H1 (cell line): Measurements from ENCODE around the gene ANXA8. TPM values are rescaled to one million over a fixed set of nuclear protein-coding genes. Genes with fewer than 3 reads are reported as not detected.
"Not testable (repeated sequence)": the region's sequence is repeated elsewhere in the genome, so short reads cannot be mapped to it uniquely, and the experiment has no call there.

Experiments
- CTCF ChIA-PET: fragments of 300-600 bp; sonication (Branson Sonifier 250); formaldehyde crosslinking; loops from one replicate; lab custom pipeline; 2021; ENCODE audit not compliant: partially characterized antibody; lab: Charles Lee
- POLR2A ChIA-PET: fragments of 300-600 bp; sonication (Branson Sonifier 250); formaldehyde crosslinking; loops from one replicate; lab custom pipeline; 2021; ENCODE audit warnings: inconsistent platforms; ENCODE audit not compliant: partially characterized antibody; lab: Charles Lee
- DNase-seq, 2 experiments: peaks; one replicate each; pipeline versions ENCODE4 v3.0.0 to v3.0.0-alpha.2; 2010 to 2022; ENCODE audit warnings: low spot score in 2 of 2, low read depth in 1 of 2, mixed read lengths in 1 of 2
- FAIRE-seq: peaks from 2 replicates; lab custom pipeline; 2011; peaks lifted over from hg19 to GRCh38; lab: Jason Lieb, UNC
- H2AFZ ChIP-seq: 2 replicates; pipeline ENCODE4 v1.8.1; 2012; ENCODE audit warnings: low read length, inconsistent platforms
- H2AK5ac ChIP-seq: 2 replicates; pipeline ENCODE4 v1.6.1; 2013; ENCODE audit warnings: low read depth, low read length
- H2BK120ac ChIP-seq: replicated peaks from 2 replicates; pipeline ENCODE3; 2013; ENCODE audit warnings: low read depth, low read length, inconsistent platforms
- H2BK12ac ChIP-seq: 2 replicates; pipeline ENCODE4 v1.6.1; 2013; ENCODE audit warnings: low read depth, low read length
- H2BK15ac ChIP-seq: 2 replicates; pipeline ENCODE4 v1.6.1; 2013; ENCODE audit warnings: low read length
- H2BK20ac ChIP-seq: 2 replicates; pipeline ENCODE4 v1.6.1; 2013; ENCODE audit warnings: low read length
- H2BK5ac ChIP-seq: 2 replicates; pipeline ENCODE4 v1.6.1; 2013; ENCODE audit warnings: low read depth, low read length
- H3K14ac ChIP-seq: 2 replicates; pipeline ENCODE4 v1.6.1; 2013; ENCODE audit warnings: inconsistent platforms; ENCODE audit not compliant: insufficient read length
- H3K18ac ChIP-seq: 2 replicates; pipeline ENCODE4 v1.6.1; 2013; ENCODE audit warnings: low read length; ENCODE audit errors: extremely low read depth
- H3K23ac ChIP-seq: 2 replicates; pipeline ENCODE4 v1.6.1; 2013; ENCODE audit warnings: inconsistent platforms; ENCODE audit not compliant: insufficient read length
- H3K23me2 ChIP-seq: 2 replicates; pipeline ENCODE4 v1.6.1; 2013; ENCODE audit warnings: low read depth, low read length
- H3K27ac ChIP-seq: 2 replicates; pipeline ENCODE4 v1.6.1; 2011; ENCODE audit warnings: low read depth, low read length, inconsistent platforms
- H3K27me3 ChIP-seq, 4 experiments: replicated peaks in 1 of 4; 1 replicate in 1 of 4; 2 replicates in 3 of 4; pipeline versions ENCODE4 v1.6.1 to v1.8.1; 2011 to 2013; ENCODE audit warnings: low read length in 3 of 4, mild to moderate bottlenecking in 3 of 4, inconsistent platforms in 2 of 4, mixed read lengths in 2 of 4, moderate library complexity in 1 of 4; ENCODE audit not compliant: control insufficient read depth in 3 of 4, insufficient read depth in 3 of 4; ENCODE audit errors: extremely low read depth in 1 of 4
- H3K36me3 ChIP-seq, 4 experiments: 2 replicates each; pipeline versions ENCODE4 v1.6.1 to v1.8.1; 2011 to 2013; ENCODE audit warnings: mild to moderate bottlenecking in 4 of 4, low read length in 3 of 4, moderate library complexity in 2 of 4, control low read depth in 1 of 4, inconsistent platforms in 1 of 4; ENCODE audit not compliant: insufficient read depth in 4 of 4, control insufficient read depth in 2 of 4
- H3K4ac ChIP-seq: replicated peaks from 2 replicates; pipeline ENCODE3; 2013; ENCODE audit warnings: low read length, low read depth, mixed read lengths, inconsistent platforms; ENCODE audit not compliant: insufficient read length
- H3K4me1 ChIP-seq, 4 experiments: replicated peaks in 1 of 4; 1 replicate in 1 of 4; 2 replicates in 3 of 4; pipeline versions ENCODE4 v1.6.1 to v1.8.1; 2011 to 2013; ENCODE audit warnings: low read length in 3 of 4, inconsistent platforms in 2 of 4, mixed read lengths in 1 of 4; ENCODE audit not compliant: insufficient read depth in 4 of 4, control insufficient read depth in 3 of 4
- H3K4me2 ChIP-seq, 2 experiments: 2 replicates each; pipeline versions ENCODE4 v1.6.1 to v1.8.1; 2011 to 2013; ENCODE audit warnings: low read depth in 2 of 2, low read length in 2 of 2, control low read depth in 1 of 2, inconsistent platforms in 1 of 2, mild to moderate bottlenecking in 1 of 2; ENCODE audit not compliant: insufficient read depth in 1 of 2
- H3K4me3 ChIP-seq, 4 experiments: fragments of 200-600, 300-600 bp in 1 of 4; sonication (generic), shearing (Covaris generic), sonication (Bioruptor Twin) in 1 of 4; 2 replicates each; pipeline versions ENCODE4 v1.5.1 to v1.8.1; 2011 to 2016; ENCODE audit warnings: low read length in 4 of 4, low read depth in 3 of 4, control low read depth in 2 of 4, inconsistent platforms in 2 of 4, mild to moderate bottlenecking in 2 of 4, mixed read lengths in 1 of 4, moderate library complexity in 1 of 4; ENCODE audit not compliant: insufficient read depth in 2 of 4; ENCODE audit errors: extremely low read depth in 1 of 4
- H3K56ac ChIP-seq: replicated peaks from 2 replicates; pipeline ENCODE3; 2013; ENCODE audit warnings: low read depth, mild to moderate bottlenecking, mixed read lengths, low read length, inconsistent platforms; ENCODE audit not compliant: insufficient read length
- H3K79me1 ChIP-seq: 2 replicates; pipeline ENCODE4 v1.6.1; 2013; ENCODE audit warnings: low read depth, low read length, control low read depth
- H3K79me2 ChIP-seq, 2 experiments: 2 replicates each; pipeline versions ENCODE4 v1.6.1 to v1.8.1; 2012 to 2013; ENCODE audit warnings: low read length in 2 of 2, mild to moderate bottlenecking in 2 of 2, inconsistent platforms in 1 of 2; ENCODE audit not compliant: insufficient read depth in 2 of 2, control insufficient read depth in 1 of 2
- H3K9ac ChIP-seq, 4 experiments: replicated peaks in 1 of 4; 1 replicate in 1 of 4; 2 replicates in 3 of 4; pipeline versions ENCODE4 v1.6.1 to v1.8.1; 2011 to 2013; ENCODE audit warnings: low read depth in 3 of 4, low read length in 3 of 4, control low read depth in 2 of 4, mild to moderate bottlenecking in 2 of 4, moderate library complexity in 2 of 4, inconsistent platforms in 1 of 4; ENCODE audit errors: extremely low read depth in 1 of 4
- H3K9me3 ChIP-seq, 2 experiments: 2 replicates each; pipeline versions ENCODE4 v1.6.1 to v1.8.1; 2012 to 2013; ENCODE audit warnings: mild to moderate bottlenecking in 2 of 2, moderate library complexity in 2 of 2, control low read depth in 1 of 2, inconsistent platforms in 1 of 2, low read depth in 1 of 2, low read length in 1 of 2, mixed read lengths in 1 of 2; ENCODE audit not compliant: insufficient read depth in 2 of 2
- H4K20me1 ChIP-seq, 2 experiments: replicated peaks in 1 of 2; 2 replicates each; pipeline versions ENCODE3 to v1.8.1; 2011 to 2013; ENCODE audit warnings: inconsistent platforms in 2 of 2, low read length in 2 of 2, mild to moderate bottlenecking in 1 of 2; ENCODE audit not compliant: insufficient read depth in 2 of 2, control insufficient read depth in 1 of 2
- H4K5ac ChIP-seq: 2 replicates; pipeline ENCODE4 v1.6.1; 2013; ENCODE audit warnings: low read length, low read depth, mixed read lengths, inconsistent platforms; ENCODE audit not compliant: insufficient read length
- H4K8ac ChIP-seq: 2 replicates; pipeline ENCODE4 v1.8.0; 2013; ENCODE audit warnings: mild to moderate bottlenecking, moderate library complexity, low read length, inconsistent platforms; ENCODE audit not compliant: insufficient read depth; ENCODE audit errors: extremely low read depth
- H4K91ac ChIP-seq: replicated peaks from 2 replicates; pipeline ENCODE3; 2013; ENCODE audit warnings: low read length, mixed read lengths, inconsistent platforms; ENCODE audit not compliant: insufficient read length
- WGBS, 2 experiments: shearing (Covaris generic) in 1 of 2; methylation state at CpG; one replicate each; pipeline versions ENCODE4 v1.1.6 to v1.1.7; 2013 to 2015; ENCODE audit warnings: low lambda C conversion rate in 2 of 2, mixed read lengths in 2 of 2, inconsistent platforms in 1 of 2, low coverage in 1 of 2, missing lambda C conversion rate in 1 of 2; ENCODE audit not compliant: insufficient replicate concordance in 2 of 2, insufficient coverage in 1 of 2, insufficient read length in 1 of 2; ENCODE audit errors: extremely low coverage in 1 of 2, missing lambda C conversion rate in 1 of 2; 5-methylcytosine and 5-hydroxymethylcytosine counted together
- polyA plus RNA-seq, 7 experiments: library from polyadenylated mRNA; depleted of rRNA in 3 of 7; stranded (reverse) in 5 of 7; unstranded in 2 of 7; fragments of >200 nt in 5 of 7; fragments of 200-250 nt in 2 of 7; gene quantifications; 1 replicate in 5 of 7; 2 replicates in 1 of 7; 4 replicates in 1 of 7; pipeline versions ENCODE4 v1.2.1 to v1.2.3, GENCODE V29; 2011 to 2013; ENCODE audit warnings: missing spikeins in 2 of 7, mixed read lengths in 2 of 7
- total RNA-seq: library from RNA; stranded (reverse); fragmentation: NEBNext Ultra II Directional; extraction: Animal tissue kit (Norgen Biotek cat#: 25700); gene quantifications from 2 replicates; pipeline ENCODE4 v1.2.1, GENCODE V29; 2021

ANXA8 gene
- total and polyA plus RNA-seq, 2 of the 8 experiments (the other 6 are each of a cell fraction or from before 2014, with no cell fraction given): 0.15 TPM; not detected in 1

GRCh38 chr10:47467458-47467857, 16.5 kb downstream of the ANXA8 start:
- CTCF ChIA-PET, H2BK15ac ChIP-seq: not testable (repeated sequence)

DNA sequence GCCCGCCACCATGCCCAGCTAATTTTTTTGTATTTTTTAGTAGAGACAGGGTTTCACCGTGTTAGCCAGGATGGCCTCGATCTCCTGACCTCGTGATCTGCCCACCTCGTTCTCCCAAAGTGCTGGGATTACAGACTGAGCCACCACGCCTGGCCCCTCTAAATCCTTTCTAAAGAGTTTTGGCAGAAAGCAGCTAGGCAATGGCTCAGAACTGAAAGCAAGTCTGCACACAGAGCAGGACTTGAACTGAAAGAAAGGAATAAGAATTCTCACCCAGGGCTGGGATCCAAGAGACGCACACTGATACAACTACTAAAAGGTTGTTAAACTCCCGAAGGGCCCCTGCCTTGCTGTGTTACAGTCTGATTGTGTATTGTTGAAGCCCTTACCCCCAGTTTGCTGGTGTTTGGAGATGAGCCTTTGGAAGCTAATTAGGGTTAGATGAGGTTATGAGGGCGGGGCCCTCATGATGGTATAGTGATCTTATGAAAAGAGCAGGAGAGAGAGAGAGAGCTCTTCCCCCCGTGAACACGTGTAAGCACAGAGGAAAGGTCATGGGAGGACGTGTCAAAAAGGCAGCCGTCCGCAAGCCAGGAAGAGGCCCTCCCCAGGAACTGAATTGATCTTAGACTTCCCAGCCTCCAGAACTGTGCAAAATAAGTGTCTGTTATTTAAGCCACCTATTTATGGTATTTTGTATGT, 18.5 kb downstream of the ANXA8 start:
- DNase-seq, H3K27ac ChIP-seq, H4K8ac ChIP-seq, H3K9me3 ChIP-seq, H3K9ac ChIP-seq, H3K79me2 ChIP-seq, H4K91ac ChIP-seq, H3K4ac ChIP-seq, H3K4me1 ChIP-seq, H2BK20ac ChIP-seq, H2BK12ac ChIP-seq, H3K23me2 ChIP-seq, H2AK5ac ChIP-seq, H3K4me3 ChIP-seq, FAIRE-seq, H3K27me3 ChIP-seq, H2BK5ac ChIP-seq, H3K18ac ChIP-seq, H2AFZ ChIP-seq, H2BK15ac ChIP-seq, H3K14ac ChIP-seq, H3K56ac ChIP-seq, H3K23ac ChIP-seq, H3K79me1 ChIP-seq, H4K20me1 ChIP-seq, POLR2A ChIA-PET, H3K4me2 ChIP-seq, H3K36me3 ChIP-seq, H4K5ac ChIP-seq, H2BK120ac ChIP-seq: not testable (repeated sequence)
- WGBS, 2 experiments: 88% methylated on average over 11 of the region's 14 CpGs; no CpG with 5 or more reads in 1 of the 2 experiments
- CTCF ChIA-PET: interaction anchor here (0.7 kb wide), 1 partner anchor 104 kb away, joined by 3 read pairs; no protein-coding TSS in a partner anchor

More at GRCh38 chr10:47467458-47467857, 16.5 kb downstream of the ANXA8 start:
- H4K8ac ChIP-seq, FAIRE-seq, H3K79me2 ChIP-seq, H2BK20ac ChIP-seq, H3K23ac ChIP-seq, H2BK5ac ChIP-seq, H3K4ac ChIP-seq, H3K4me3 ChIP-seq, H2BK120ac ChIP-seq, H3K56ac ChIP-seq, H3K79me1 ChIP-seq, POLR2A ChIA-PET, H2AK5ac ChIP-seq, H3K9ac ChIP-seq, H3K14ac ChIP-seq, H3K23me2 ChIP-seq, DNase-seq, H3K27me3 ChIP-seq, H2AFZ ChIP-seq, H3K27ac ChIP-seq, H3K9me3 ChIP-seq, H2BK12ac ChIP-seq, H4K20me1 ChIP-seq, H4K91ac ChIP-seq, H3K4me1 ChIP-seq, H3K4me2 ChIP-seq, H3K18ac ChIP-seq, H3K36me3 ChIP-seq, H4K5ac ChIP-seq: not testable (repeated sequence)
- WGBS, 2 experiments: 81% methylated on average over 4 of the region's 5 CpGs; no CpG with 5 or more reads in 1 of the 2 experiments
